Germinal center (tissue), 1 donor: Measurements from ENCODE around the gene IRF2BP1.

Experiments
- DNase-seq: peaks from one replicate; pipeline ENCODE4 v3.0.0; 2012; ENCODE audit warnings: mixed read lengths, low spot score

The IRF2BP1 gene

DNA sequence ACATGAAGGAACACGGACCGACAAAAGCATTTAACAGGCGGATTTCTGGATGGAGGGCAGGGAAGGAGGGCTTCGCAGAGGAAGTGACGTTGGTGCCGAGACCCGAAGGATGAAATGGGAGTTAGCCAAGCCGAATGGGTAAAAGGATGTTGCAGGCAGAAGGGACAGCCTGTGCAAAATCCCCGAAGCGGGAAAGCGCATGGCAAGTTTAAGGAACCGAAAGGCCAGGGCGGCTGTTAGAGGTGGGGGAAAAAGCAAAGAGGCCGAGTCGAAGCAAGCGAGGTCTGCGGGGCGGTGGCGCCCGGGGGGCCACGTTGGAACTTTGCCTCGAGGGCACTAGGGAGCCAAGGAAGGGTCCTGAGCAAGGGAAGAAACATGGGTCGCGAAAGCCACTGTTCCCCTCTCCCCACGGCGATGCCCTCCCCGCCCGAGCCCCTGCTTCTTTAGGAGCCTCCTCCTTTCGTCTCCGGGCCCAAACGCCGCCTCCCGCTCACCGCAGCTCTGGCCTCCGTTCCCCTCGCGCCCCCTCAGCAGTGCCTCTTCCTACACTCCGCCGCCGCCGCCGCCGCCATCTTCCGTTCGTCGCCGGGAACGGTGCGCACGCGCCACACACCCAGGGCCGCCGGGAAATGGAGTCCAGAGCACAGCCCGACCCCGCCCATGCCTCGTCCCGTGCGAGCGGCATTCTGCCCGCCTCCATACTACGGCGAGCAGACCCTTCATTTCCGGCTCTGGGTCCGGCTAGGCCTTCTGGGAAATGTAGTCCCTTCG is 23.2 kb downstream of the IRF2BP1 start, which contains the start of gene SYMPK:
Gene SYMPK (minus strand): TSS at position 584 of the 771 bp plus-strand sequence. CDS start 8,652 bp downstream, outside the sequence.
- peak; percentile 100 for DNase-seq

DNA sequence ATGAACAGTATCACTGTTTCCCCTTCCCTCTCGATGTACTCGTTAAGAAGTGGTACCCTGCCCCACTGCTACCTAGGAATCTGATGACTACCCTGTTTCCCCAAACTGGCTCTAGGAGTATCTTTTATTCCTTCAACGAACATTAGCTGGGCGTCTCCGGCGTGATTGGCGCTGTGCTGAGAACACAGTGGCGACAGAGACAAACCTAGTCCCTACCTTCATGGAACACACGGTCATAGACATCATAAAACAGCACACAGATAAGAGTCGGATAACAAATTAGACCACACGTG is 23.7 kb downstream of the IRF2BP1 start:
- no peak for DNase-seq

DNA sequence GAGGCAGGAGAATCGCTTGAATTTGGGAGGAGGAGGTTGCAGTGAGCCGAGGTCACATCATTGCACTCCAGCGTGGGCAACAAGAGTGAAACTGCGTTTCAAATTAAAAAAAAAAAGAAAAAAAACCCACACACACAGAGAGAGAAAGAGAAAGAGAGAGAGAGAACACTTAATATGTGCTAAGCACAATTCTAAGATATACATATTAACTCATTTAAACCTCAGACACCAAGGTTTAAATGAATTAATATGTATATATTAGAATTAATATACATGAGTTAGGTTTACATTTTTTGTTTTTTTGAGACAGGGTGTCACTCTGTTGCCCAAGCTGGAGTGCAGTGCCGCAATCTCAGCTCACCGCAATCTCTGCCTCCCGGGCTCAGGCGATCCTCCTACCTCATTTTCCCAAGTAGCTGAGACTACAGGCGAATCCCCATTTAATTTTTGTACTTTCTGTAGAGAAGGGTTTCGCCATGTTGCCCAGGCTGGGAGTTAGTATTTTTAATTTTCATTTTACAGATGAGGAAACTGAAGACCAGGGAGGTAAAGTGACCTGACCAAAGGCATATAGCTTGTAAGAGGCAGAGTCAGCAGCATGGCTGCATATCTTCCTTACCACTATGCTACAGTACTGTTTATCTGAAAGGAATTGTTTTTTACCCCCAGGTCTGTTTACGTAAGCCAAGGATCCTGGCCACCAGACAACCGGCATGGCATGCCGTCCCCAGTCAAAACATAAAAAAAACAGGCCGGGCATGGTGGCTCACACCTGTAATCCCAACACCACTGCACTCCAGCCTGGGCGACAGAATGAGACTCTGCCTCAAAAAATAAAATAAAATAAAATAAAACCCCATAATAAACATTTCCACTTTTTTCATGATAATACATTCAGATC is 25.3 kb downstream of the IRF2BP1 start:
- DNase-seq, result no peak

DNA sequence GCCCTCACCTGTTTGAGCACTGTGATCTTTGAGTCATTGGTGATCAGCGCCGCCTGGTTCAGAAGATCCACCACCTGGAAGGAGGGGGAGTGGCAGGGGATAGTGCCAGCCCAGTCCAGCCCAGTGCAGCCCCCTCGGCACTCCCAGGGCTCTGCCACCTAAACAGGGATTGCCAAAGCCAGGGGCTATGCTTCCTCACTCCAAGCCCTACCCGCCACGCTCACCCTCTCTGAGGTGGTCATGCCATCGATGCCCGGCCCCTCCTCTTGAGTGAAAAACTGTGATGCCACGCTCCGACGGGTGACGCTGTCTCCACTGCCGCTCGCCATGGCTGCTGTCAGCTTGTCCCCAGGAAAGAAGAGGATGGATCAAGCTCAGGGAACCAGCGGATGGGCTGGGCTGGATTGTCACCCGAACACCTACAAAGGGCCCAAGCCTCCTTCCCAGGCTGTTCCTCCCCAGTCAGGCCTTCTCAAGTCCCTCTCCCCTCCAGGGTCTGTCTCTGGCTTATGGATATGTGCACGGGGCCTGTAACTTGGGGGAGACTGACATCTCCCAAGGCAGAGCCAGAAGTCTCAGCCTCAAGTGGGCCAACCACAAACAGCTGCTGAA is 31.7 kb downstream of the IRF2BP1 start:
- DNase-seq, result no peak

DNA sequence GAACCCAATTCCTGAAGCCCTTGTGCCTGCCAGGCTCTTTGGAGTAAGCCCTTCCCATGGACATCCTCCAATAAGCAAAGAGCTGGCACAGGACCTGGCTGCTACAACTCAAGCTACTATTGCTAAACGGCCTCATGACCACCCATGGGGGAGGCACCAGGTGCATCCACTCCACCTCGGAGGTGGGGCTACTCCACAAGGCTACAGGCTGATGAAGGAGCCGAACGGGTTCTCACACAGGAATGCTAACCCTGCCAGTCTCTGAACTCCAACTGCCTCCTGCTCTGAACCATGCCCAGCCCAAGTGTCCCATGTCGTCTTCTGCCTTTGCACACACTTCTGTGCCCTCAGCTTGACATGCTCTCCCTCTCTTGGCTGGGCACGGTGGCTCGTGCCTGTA is 33.0 kb downstream of the IRF2BP1 start:
- DNase-seq, result no peak

DNA sequence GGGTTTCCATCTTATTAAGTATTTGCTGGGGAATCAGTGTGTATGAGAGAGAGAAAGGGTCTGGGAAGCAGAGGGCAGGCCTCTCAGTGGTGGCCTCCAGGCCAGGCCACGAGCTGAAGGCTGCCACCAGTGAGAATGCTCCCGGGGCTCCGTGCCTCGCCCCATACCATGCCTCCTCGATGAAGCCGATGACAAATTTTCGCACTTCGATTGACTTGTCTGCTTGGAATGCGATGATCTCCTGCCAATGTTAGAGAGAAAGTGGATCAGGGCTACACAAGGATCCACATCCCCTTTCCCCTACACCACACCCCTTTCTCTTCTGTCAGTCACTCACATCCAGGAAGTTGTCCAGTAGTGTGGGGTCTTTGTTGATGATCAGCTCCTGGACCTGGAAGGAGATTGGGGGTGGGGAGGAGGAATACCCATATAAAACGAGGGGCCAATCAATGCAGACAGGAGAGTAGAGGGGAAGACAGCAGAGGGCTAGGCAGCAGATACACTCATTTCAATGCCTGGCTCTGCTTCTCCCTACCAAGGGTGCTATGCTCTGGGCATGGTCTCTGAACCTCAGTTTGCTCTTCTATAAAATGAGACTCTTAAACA is 33.7 kb downstream of the IRF2BP1 start:
- no peak for DNase-seq

DNA sequence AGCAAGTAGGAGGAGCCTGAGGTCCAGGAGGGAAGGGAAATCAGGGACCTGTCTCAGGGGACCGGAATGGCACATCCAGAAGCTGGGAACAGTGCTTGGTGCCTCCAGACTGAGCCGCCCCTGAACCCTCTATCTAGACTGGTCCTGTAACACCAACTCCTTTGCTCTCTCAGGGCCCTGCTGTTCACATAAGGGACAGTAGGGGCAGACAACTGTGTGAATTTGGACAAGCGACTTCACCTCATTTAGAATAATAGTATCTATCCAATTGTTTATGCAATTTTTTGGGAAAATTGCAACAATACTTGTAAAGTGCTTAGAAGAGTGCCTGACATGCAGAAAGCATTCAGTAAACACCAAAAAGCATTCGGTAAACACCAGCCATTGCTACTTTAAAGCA is 37.0 kb downstream of the IRF2BP1 start:
- DNase-seq, result no peak

DNA sequence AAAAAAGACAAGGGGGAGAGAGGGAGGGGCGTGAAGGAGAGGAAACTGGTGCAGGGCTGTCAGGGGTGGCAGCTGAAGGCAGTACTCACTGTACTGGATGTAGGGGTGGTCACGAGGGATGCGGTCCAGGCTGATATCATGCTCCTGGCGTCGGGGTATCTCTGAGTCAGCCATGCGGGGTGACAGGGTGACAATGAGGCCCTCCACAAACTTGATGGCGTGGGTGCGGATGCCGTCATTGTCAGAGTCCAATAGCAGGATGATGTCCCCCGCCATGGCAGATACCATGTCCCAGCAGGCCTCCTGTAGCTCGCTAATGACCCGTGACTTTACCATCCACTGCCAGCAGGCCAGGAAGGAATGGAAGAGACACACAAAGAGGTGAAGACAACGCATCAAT is 38.3 kb downstream of the IRF2BP1 start:
- no peak for DNase-seq

DNA sequence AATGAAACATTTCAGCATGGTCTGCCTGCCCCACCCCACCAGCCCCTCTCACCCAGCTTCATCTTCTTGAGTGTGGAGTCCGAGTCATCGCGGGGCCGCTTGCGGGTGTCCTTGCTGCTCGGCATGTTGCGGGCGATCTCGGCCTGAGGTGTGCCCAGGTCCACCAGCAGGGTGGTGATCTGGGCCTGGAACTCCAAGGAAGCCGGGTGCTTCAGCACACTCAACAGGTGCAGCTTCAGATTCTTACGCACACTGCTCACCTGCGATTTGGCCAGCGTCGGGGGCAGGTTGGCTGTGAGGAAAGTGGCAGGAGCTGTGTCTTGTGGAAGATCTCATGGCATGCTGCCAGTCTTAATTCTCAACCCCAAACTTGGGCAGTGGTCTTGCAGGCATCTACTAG is 43.7 kb downstream of the IRF2BP1 start:
- no peak for DNase-seq

DNA sequence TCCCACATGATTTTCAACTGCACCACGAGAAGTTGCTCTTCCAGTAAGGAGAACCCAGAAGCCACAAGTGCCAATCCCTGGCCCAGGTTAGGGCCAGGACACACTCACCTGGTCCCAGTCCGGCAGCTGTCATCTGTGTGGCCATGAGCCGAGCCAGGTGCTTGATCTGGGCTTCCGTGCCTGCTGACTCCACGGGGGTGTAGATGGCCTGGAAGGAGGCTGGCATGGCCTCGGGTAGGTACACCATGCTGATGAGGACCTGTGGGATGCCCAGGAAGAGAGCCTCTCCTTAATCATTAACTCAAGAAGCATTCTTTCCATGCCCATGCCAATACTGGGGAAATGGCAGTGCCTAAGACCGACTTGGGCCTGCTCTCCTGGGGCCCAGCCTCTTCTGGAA is 51.0 kb downstream of the IRF2BP1 start:
- no peak for DNase-seq
